Stimulated activated CD8-positive, alpha-beta memory T cell treated with anti-CD3 and anti-CD28 coated beads, Interleukin-15, amount 100 ng/mL, for 1 hour (primary cell): ENCODE results near the gene CDON.
A peak's percentile ranks its signal among the peaks of the same experiment; 100 is the strongest.
"Not testable (repeated sequence)": the region's sequence is repeated elsewhere in the genome, so short reads cannot be mapped to it uniquely, and the experiment has no call there.

Source experiments
- DNase-seq: peaks from one replicate; pipeline ENCODE4 v3.0.0-alpha.2; 2020; ENCODE audit warnings: low read depth

The CDON gene

GRCh38 chr11:125923633-125924032, 139.0 kb downstream of the CDON start:
- no peak for DNase-seq

DNA sequence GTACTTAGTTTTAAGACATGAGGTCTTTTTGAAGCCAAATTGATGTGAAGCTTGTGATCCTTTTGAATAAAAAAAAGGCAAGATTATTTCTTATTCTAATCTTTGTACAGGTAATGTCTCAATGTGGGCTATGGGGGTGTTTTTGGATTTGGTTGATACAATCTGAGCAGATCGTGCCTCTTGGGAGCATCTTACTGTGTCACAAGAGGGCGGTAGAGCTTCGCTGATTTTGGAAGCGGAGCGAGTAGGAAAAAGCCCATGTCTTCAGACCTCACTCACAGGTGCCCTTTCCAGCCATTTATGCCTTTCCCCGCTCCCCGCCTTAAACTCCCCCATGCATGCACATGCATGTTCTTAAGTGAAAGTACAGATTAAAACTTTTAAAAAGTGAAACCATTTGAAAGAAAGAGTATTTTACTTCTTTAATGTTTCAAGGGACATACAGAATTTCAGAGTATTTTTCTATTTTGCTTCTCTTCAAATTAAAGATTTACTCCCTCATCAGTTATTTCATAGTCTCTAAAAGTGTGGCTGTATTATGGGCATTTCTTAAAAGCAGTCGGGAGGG, 139.6 kb downstream of the CDON start:
- DNase-seq, result peak; percentile 37

GRCh38 chr11:125922156-125922555, 140.5 kb downstream of the CDON start:
- DNase-seq, result no peak

- no peak for DNase-seq
These were observed 141.6 kb downstream of the CDON start for GRCh38 chr11:125921042-125921441.

DNA sequence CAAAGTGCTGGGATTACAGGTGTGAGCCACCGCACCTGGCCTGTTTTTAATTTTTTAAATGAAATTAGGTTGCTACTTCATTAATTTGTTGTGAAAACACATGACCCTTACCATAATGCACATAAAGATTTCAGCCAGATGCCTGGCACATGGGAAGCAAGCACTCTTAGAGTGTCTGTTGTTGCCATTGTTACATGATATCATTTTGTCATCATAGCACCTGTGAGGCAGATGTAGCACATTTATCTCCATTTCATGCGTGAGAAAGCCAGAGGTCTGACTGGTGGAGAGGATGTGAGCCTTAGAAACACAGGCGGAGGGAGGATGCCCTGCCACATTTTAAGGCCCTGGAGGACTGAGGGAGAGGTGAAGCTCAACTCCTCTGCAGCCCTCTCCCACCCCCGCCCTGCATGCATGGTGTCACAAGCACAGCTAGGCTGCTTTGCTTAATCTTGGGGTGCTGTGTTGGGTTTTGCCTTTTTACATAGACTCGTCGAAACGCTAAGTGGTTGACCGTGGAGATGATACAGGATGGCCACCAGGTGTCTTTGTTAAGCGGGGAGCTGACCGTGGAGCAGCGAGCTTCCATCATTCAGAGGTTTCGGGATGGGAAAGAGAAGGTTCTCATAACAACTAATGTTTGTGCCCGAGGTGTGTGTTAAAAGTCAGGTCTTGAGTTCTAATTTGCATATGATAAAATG, 144.4 kb downstream of the CDON start:
- DNase-seq, result no peak

- no peak for DNase-seq
These were observed 145.9 kb downstream of the CDON start for GRCh38 chr11:125916683-125917347.

GRCh38 chr11:125914601-125915000, 148.1 kb downstream of the CDON start:
- not testable (repeated sequence) for DNase-seq

- DNase-seq, result no peak
These were observed 152.3 kb downstream of the CDON start for GRCh38 chr11:125910226-125910849.
